Sigmoid colon (tissue), 4 donors: Measurements from ENCODE around the gene METTL26.

ENCODE experiments used
- CTCF ChIP-seq, 4 experiments: fragments of 450-650 bp in 3 of 4; fragments of 200-600 bp in 1 of 4; IDR thresholded peaks; one replicate each; pipeline ENCODE4 v1.5.1; 2016 to 2019; ENCODE audit warnings: antibody characterized with exemption in 4 of 4, mild to moderate bottlenecking in 3 of 4, moderate library complexity in 2 of 4
- POLR2AphosphoS5 ChIP-seq, 4 donors: sonication (generic); formaldehyde crosslinking; IDR thresholded peaks; one replicate each; pipeline ENCODE4 v1.6.1; 2017; ENCODE audit warnings: antibody characterized with exemption in 4 of 4

DNA sequence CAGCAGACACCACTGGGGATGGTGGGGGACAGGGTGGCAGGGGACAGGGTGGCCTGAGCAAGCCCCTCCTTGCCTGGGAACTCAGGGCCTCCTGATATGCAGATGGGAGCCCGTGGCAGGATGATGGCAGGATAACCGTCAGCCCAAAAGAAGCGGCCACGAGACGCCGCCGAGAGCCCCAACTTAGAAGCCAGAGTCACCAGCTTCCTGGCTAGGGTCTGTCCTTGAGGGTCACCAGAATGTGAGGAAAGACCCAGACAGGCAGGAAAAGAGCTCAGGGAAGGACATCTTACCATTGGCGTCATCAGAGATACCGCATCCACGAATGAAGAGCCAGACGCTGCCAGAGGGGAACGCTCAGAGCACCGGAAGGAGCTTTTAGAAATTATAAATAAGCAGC is 26.8 kb downstream of the METTL26 start:
- TF ChIP-seq CTCF (IDR thresholded peaks at IDR 0.05): no peak
- no peak for TF ChIP-seq POLR2AphosphoS5 (IDR thresholded peaks at IDR 0.05)
